GM19372 (cell line): ENCODE data around the gene RNF215.

ENCODE experiments used
- ATAC-seq: cut with Tn5 transposase; IDR thresholded peaks from one replicate; pipeline ENCODE4 v1.9.1; 2021; ENCODE audit warnings: mild to moderate bottlenecking, low read depth, moderate library complexity; ENCODE audit not compliant: unreplicated experiment

Gene RNF215

GRCh38 chr22:30397656-30398635 is 10.7 kb upstream of the RNF215 start:
- ATAC-seq = no peak

- ATAC-seq = no peak
These were observed 9.9 kb upstream of the RNF215 start, which contains the start of gene SEC14L2 for GRCh38 chr22:30396871-30397655. Gene SEC14L2 (plus strand): TSS chr22:30397018. CDS start chr22:30397117, 99 bp downstream.

- no peak for ATAC-seq
These were observed 6.7 kb upstream of the RNF215 start for GRCh38 chr22:30393885-30394284.

GRCh38 chr22:30393322-30393680 is 6.1 kb upstream of the RNF215 start:
- no peak for ATAC-seq

GRCh38 chr22:30392661-30393321 is 5.6 kb upstream of the RNF215 start:
- no peak for ATAC-seq

GRCh38 chr22:30390974-30391691 is 3.9 kb upstream of the RNF215 start:
- no peak for ATAC-seq

GRCh38 chr22:30386608-30386959 is 627 bp downstream of the RNF215 start:
- ATAC-seq = no peak

- no peak for ATAC-seq
These were observed 1.3 kb downstream of the RNF215 start for GRCh38 chr22:30385942-30386341.

GRCh38 chr22:30383061-30383460 is 4.2 kb downstream of the RNF215 start:
- no peak for ATAC-seq

- no peak for ATAC-seq
These were observed 4.9 kb downstream of the RNF215 start for GRCh38 chr22:30382340-30382739.

- ATAC-seq = no peak
These were observed 5.9 kb downstream of the RNF215 start for GRCh38 chr22:30381264-30381663.

- no peak for ATAC-seq
These were observed 7.2 kb downstream of the RNF215 start for GRCh38 chr22:30380011-30380410.

- no peak for ATAC-seq
These were observed 11.8 kb downstream of the RNF215 start for GRCh38 chr22:30375312-30375849.

- ATAC-seq = no peak
These were observed 13.6 kb downstream of the RNF215 start for GRCh38 chr22:30373331-30374325.

GRCh38 chr22:30372915-30373314 is 14.3 kb downstream of the RNF215 start:
- ATAC-seq = no peak

GRCh38 chr22:30371981-30372380 is 15.2 kb downstream of the RNF215 start:
- ATAC-seq = no peak

- no peak for ATAC-seq
These were observed 15.9 kb downstream of the RNF215 start for GRCh38 chr22:30371321-30371720.

GRCh38 chr22:30370641-30371230 is 16.5 kb downstream of the RNF215 start:
- ATAC-seq = no peak
